Body of pancreas (tissue), 4 donors: ENCODE results near the gene GRIA2.

Experiments
- POLR2A ChIP-seq, 3 donors: fragments of 450-650 bp; IDR thresholded peaks; one replicate each; pipeline ENCODE4 v1.6.1; 2016; ENCODE audit warnings: antibody characterized with exemption in 3 of 3, mild to moderate bottlenecking in 2 of 3
- TF ChIP-seq, protein P1 (sequence below), 7 experiments: fragments of 450-650 bp in 4 of 7; fragments of 200-600 bp in 3 of 7; sonication (generic) in 3 of 7; IDR thresholded peaks; one replicate each; pipeline ENCODE4 v1.5.1; 2016 to 2019; ENCODE audit warnings: antibody characterized with exemption in 7 of 7

DNA sequence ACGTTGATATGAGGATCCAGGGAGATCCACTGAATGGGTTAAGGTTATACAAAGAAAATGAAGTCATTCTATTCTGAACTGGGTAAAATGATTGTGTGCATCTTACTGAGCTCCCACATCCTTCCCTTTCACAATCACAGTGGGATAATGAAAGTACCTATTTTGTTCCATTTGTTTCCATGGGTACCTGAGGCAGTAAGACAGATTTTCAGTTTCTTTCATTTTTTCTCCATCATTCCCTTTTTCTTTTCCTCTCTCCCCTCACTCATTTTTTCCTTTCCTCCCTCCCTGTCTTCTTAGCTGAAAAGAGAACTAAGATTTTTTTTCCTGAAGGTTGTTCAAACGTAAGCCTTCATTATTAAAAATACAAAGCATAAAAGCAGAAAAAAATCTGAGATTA lies 4.6 kb downstream of the GRIA2 start:
- TF ChIP-seq, protein P1, sequence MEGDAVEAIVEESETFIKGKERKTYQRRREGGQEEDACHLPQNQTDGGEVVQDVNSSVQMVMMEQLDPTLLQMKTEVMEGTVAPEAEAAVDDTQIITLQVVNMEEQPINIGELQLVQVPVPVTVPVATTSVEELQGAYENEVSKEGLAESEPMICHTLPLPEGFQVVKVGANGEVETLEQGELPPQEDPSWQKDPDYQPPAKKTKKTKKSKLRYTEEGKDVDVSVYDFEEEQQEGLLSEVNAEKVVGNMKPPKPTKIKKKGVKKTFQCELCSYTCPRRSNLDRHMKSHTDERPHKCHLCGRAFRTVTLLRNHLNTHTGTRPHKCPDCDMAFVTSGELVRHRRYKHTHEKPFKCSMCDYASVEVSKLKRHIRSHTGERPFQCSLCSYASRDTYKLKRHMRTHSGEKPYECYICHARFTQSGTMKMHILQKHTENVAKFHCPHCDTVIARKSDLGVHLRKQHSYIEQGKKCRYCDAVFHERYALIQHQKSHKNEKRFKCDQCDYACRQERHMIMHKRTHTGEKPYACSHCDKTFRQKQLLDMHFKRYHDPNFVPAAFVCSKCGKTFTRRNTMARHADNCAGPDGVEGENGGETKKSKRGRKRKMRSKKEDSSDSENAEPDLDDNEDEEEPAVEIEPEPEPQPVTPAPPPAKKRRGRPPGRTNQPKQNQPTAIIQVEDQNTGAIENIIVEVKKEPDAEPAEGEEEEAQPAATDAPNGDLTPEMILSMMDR (IDR thresholded peaks at IDR 0.05) = no peak
- TF ChIP-seq POLR2A (IDR thresholded peaks at IDR 0.05) = no peak
